ENCODE results near the gene RAB20.

The RAB20 gene

DNA sequence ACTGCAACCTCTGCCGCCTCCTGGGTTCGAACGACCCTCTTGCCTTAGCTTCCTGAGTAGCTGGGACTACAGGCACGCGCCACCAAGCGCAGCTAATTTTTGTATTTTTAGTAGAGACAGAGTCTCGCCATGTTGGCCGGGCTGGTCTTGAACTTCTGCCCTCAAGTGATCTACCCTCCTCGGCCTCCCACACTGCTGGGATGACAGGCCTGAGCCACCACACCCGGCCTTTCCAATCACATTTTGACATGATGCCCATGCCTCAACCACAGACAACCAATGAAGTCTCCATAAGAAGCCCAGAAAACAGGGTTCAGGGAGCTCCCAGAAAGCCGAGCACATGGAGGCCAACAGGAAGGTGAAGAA, 11.7 kb downstream of the RAB20 start:
- H4K20me1 ChIP-seq (ENCODE audit: insufficient read depth, low read length, poor library complexity, severe bottlenecking), result no peaks in the 10 kb centered on the region
- no peaks in the 10 kb centered on the region for H3F3A ChIP-seq (ENCODE audit: low read depth)
- peaks cover 12% of the 10 kb centered on the region; the same call in 1 of the 2 replicates for H3K36me3 ChIP-seq (ENCODE audit: insufficient read depth, low read length)
- no peak overlapping the region for H3K4me3 ChIP-seq (ENCODE audit: low read length, poor library complexity, severe bottlenecking)
- TF ChIP-seq, protein P1, sequence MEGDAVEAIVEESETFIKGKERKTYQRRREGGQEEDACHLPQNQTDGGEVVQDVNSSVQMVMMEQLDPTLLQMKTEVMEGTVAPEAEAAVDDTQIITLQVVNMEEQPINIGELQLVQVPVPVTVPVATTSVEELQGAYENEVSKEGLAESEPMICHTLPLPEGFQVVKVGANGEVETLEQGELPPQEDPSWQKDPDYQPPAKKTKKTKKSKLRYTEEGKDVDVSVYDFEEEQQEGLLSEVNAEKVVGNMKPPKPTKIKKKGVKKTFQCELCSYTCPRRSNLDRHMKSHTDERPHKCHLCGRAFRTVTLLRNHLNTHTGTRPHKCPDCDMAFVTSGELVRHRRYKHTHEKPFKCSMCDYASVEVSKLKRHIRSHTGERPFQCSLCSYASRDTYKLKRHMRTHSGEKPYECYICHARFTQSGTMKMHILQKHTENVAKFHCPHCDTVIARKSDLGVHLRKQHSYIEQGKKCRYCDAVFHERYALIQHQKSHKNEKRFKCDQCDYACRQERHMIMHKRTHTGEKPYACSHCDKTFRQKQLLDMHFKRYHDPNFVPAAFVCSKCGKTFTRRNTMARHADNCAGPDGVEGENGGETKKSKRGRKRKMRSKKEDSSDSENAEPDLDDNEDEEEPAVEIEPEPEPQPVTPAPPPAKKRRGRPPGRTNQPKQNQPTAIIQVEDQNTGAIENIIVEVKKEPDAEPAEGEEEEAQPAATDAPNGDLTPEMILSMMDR (conservative IDR thresholded peaks at IDR 0.05; ENCODE audit: low read length), result no peak
- H3K27me3 ChIP-seq (ENCODE audit: insufficient read depth, low read length, poor library complexity, severe bottlenecking), result no peaks in the 10 kb centered on the region
- H3K9ac ChIP-seq (ENCODE audit: low read depth, low read length, poor library complexity, severe bottlenecking), result no peak overlapping the region
- H3K4me2 ChIP-seq (ENCODE audit: low read depth, low read length, poor library complexity, severe bottlenecking), result no peak overlapping the region
- no peak overlapping the region for H2AFZ ChIP-seq (ENCODE audit: low read length)
- 0 out of 2 replicates have a peak, but pooled peaks cover 5% of the 10 kb centered on the region for H3K9me3 ChIP-seq (ENCODE audit: insufficient read depth, low read depth, low read length)
- H3K4me1 ChIP-seq (ENCODE audit: insufficient read depth, low read length, poor library complexity, severe bottlenecking), result no peaks in the 10 kb centered on the region
- no peaks in the 10 kb centered on the region for H3K9me2 ChIP-seq (replicated peaks; ENCODE audit: low read depth, low read length)
- H3K79me2 ChIP-seq (ENCODE audit: insufficient read depth, low read length), result peaks cover 84% of the 10 kb centered on the region

DNA sequence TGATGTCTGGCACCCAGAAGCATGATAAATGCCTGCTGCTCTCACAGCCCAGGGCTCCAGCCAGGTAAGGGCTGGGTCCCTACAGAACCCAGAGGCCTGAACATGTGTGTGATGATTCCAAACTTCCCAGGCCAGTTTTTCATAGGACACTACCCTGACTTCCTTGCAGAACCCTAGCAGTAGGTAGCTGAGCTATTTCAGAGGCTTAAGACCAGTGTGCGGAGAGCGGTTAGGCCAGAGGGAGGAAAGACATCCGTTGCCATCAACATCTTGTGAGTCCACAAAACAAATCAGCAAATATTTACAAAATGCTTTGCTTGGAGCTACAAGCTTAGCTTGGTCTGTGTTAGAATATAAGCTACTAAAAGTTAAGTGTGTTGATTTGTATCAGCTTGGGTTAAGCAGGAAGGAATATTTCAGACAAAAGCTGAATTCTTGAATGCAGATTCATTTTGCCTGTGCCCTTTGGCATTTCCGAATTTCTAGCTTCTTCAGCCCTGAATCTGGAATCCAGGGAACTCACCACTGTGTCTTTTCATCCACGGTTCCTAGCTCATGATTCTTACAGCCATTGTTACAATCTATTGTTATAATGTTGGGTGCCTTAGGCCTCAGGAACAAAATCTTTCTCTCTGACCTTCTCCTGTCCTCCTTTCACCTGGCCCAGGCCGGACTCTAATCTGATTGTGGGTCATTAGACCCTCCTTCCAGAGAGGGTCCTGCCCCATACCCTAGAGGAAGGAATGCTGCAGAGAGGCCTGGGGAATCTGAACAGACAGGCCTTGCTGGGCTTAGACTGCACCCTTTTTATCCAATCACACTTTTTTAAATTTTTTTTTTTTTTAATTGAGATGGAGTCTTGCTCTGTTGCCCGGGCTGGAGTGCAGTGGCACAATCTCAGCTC, 12.4 kb downstream of the RAB20 start:
- TF ChIP-seq EZH2phosphoT487 (IDR thresholded peaks at IDR 0.05; ENCODE audit: borderline replicate concordance), result no peak
- TF ChIP-seq, protein P1 (conservative IDR thresholded peaks at IDR 0.05; ENCODE audit: low read length), result no peak
- H3K9me2 ChIP-seq (replicated peaks; ENCODE audit: low read depth, low read length), result no peaks in the 10 kb centered on the region
- no peaks in the 10 kb centered on the region for H4K20me1 ChIP-seq (ENCODE audit: insufficient read depth, low read length, poor library complexity, severe bottlenecking)
- H3K9me3 ChIP-seq (ENCODE audit: insufficient read depth, low read depth, low read length), result peaks cover 10% of the 10 kb centered on the region; the same call in 1 of the 2 replicates
- H3K4me1 ChIP-seq (ENCODE audit: insufficient read depth, low read length, poor library complexity, severe bottlenecking), result no peaks in the 10 kb centered on the region
- H3K27me3 ChIP-seq (ENCODE audit: insufficient read depth, low read length, poor library complexity, severe bottlenecking), result no peaks in the 10 kb centered on the region
- no peak overlapping the region for H2AFZ ChIP-seq (ENCODE audit: low read length)
- H3K36me3 ChIP-seq (ENCODE audit: insufficient read depth, low read length), result peaks cover 12% of the 10 kb centered on the region; the same call in 1 of the 2 replicates
- no peaks in the 10 kb centered on the region for H3F3A ChIP-seq (ENCODE audit: low read depth)
- H3K79me2 ChIP-seq (ENCODE audit: insufficient read depth, low read length), result peaks cover 84% of the 10 kb centered on the region
- no peak overlapping the region for H3K9ac ChIP-seq (ENCODE audit: low read depth, low read length, poor library complexity, severe bottlenecking)
- no peak overlapping the region for H3K4me3 ChIP-seq (ENCODE audit: low read length, poor library complexity, severe bottlenecking)
- H3K4me2 ChIP-seq (ENCODE audit: low read depth, low read length, poor library complexity, severe bottlenecking), result no peak overlapping the region

DNA sequence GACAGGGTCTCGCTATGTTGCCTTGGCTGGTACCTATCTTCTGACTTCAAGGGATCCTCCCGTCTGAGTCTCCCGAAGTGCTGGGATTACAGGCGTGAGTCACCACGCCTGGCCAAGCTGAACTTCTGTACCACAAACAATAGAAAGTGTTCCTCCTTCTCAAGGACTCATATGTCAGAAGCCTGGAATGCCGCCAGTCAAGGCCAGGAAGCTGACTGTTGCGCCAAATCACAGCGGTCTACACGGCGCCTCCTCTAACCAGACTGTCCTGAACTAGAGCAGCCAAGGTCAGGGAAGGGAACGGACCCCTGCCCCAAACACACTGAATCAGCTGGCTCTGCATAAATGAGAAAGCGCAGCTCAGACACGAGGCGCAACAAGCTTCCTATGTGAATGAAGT, 14.6 kb downstream of the RAB20 start:
- no peaks in the 10 kb centered on the region for H3K9me2 ChIP-seq (replicated peaks; ENCODE audit: low read depth, low read length)
- no peak overlapping the region for H2AFZ ChIP-seq (ENCODE audit: low read length)
- H3K27me3 ChIP-seq (ENCODE audit: insufficient read depth, low read length, poor library complexity, severe bottlenecking), result no peaks in the 10 kb centered on the region
- H3K79me2 ChIP-seq (ENCODE audit: insufficient read depth, low read length), result peaks cover 82% of the 10 kb centered on the region; the same call in 1 of the 2 replicates
- no peaks in the 10 kb centered on the region for H3F3A ChIP-seq (ENCODE audit: low read depth)
- H3K4me1 ChIP-seq (ENCODE audit: insufficient read depth, low read length, poor library complexity, severe bottlenecking), result no peaks in the 10 kb centered on the region
- H4K20me1 ChIP-seq (ENCODE audit: insufficient read depth, low read length, poor library complexity, severe bottlenecking), result no peaks in the 10 kb centered on the region
- H3K9ac ChIP-seq (ENCODE audit: low read depth, low read length, poor library complexity, severe bottlenecking), result no peak overlapping the region
- peaks cover 12% of the 10 kb centered on the region; the same call in 1 of the 2 replicates for H3K36me3 ChIP-seq (ENCODE audit: insufficient read depth, low read length)
- peaks cover 12% of the 10 kb centered on the region; the same call in 1 of the 2 replicates for H3K9me3 ChIP-seq (ENCODE audit: insufficient read depth, low read depth, low read length)
- TF ChIP-seq EZH2phosphoT487 (IDR thresholded peaks at IDR 0.05; ENCODE audit: borderline replicate concordance), result no peak
- TF ChIP-seq, protein P1 (conservative IDR thresholded peaks at IDR 0.05; ENCODE audit: low read length), result no peak
- no peak overlapping the region for H3K4me2 ChIP-seq (ENCODE audit: low read depth, low read length, poor library complexity, severe bottlenecking)
- H3K4me3 ChIP-seq (ENCODE audit: low read length, poor library complexity, severe bottlenecking), result no peak overlapping the region
